Glomerular visceral epithelial cell (primary cell): Measurements from ENCODE around the gene SIRT2.
"Not testable (repeated sequence)": the region's sequence is repeated elsewhere in the genome, so short reads cannot be mapped to it uniquely, and the experiment has no call there.

Experiments used
- DNase-seq: peaks from one replicate; pipeline ENCODE4 v3.0.0-alpha.2; 2016; ENCODE audit errors: extremely low spot score

The SIRT2 gene

DNA sequence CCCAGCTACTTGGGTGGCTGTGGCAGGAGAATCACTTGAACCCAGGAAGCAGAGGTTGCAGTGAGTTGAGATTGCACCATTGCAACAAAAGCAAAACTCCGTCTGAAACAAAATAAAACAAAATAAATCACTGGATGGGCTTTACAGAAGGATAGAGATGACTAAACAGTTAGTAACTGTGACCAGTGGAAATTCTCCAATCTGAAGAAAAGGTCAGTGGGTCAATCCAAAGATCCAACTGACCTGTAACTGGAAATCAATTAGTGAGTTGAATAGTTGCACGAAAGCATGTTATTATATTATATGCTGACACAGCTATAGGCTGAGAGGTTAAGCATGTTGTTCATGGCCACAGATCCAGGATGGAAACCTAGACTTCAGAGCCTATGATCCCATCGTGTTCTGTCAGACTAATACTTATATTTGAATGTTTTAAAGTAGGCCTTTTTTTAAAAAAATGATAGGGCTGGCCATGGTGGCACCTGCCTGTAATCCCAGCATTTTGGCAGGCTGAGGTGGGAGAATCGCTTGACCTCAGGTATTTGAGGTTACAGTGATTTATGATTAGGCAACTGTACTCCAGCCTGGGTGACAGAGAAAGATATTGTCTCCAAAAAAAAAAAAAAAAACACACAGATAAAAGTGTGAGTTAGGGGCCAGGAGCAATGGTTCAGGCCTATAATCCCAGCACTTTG is 69.2 kb downstream of the SIRT2 start:
- no peak for DNase-seq

- DNase-seq, result not testable (repeated sequence)
Measured at GRCh38 chr19:38829203-38829602, 70.2 kb downstream of the SIRT2 start.
